PFSK-1 (cell line): ENCODE measurements around the gene BMP4.

ENCODE experiments used
- POLR2AphosphoS5 ChIP-seq: IDR thresholded peaks from 2 replicates; pipeline ENCODE4 v1.6.1; 2012; ENCODE audit warnings: low read depth, mild to moderate bottlenecking, control low read depth, low read length, moderate library complexity
- SIN3A ChIP-seq: IDR thresholded peaks from 2 replicates; pipeline ENCODE4 v1.6.1; 2012; ENCODE audit warnings: mild to moderate bottlenecking, low read length, moderate library complexity, borderline replicate concordance; ENCODE audit not compliant: insufficient read depth
- TAF1 ChIP-seq: IDR thresholded peaks from 2 replicates; pipeline ENCODE4 v1.6.1; 2012; ENCODE audit warnings: low read length, control low read depth, borderline replicate concordance; ENCODE audit not compliant: insufficient read depth
- TF ChIP-seq, protein P1 (sequence below), 2 experiments: IDR thresholded peaks; 2 replicates each; pipeline versions ENCODE4 v1.6.1 to v1.8.0; 2011 to 2012; ENCODE audit warnings: low read depth in 2 of 2, low read length in 2 of 2, control low read depth in 1 of 2, inconsistent platforms in 1 of 2, mild to moderate bottlenecking in 1 of 2, moderate library complexity in 1 of 2; ENCODE audit not compliant: insufficient read depth in 1 of 2

DNA sequence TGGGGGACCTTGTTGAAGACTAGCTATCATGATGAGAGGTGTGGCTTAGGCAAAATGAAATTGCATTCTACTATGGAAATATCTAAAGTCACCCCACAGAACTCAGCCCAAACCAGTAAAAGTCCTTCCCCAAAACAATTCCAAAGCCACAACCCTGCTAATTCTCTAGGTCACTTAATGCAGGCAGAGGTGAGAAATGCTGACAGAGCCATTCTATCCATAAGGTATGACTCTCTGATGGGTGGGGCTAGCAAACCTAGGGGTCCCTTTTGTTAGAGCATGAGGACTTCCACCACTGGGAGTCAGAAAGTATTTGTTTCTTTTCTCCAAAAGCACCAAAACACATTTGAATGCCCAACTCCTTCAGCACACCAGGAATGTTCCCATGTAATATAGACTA lies 12.7 kb upstream of the BMP4 start:
- no peak for TF ChIP-seq POLR2AphosphoS5
- TF ChIP-seq TAF1, result no peak
- TF ChIP-seq, protein P1, sequence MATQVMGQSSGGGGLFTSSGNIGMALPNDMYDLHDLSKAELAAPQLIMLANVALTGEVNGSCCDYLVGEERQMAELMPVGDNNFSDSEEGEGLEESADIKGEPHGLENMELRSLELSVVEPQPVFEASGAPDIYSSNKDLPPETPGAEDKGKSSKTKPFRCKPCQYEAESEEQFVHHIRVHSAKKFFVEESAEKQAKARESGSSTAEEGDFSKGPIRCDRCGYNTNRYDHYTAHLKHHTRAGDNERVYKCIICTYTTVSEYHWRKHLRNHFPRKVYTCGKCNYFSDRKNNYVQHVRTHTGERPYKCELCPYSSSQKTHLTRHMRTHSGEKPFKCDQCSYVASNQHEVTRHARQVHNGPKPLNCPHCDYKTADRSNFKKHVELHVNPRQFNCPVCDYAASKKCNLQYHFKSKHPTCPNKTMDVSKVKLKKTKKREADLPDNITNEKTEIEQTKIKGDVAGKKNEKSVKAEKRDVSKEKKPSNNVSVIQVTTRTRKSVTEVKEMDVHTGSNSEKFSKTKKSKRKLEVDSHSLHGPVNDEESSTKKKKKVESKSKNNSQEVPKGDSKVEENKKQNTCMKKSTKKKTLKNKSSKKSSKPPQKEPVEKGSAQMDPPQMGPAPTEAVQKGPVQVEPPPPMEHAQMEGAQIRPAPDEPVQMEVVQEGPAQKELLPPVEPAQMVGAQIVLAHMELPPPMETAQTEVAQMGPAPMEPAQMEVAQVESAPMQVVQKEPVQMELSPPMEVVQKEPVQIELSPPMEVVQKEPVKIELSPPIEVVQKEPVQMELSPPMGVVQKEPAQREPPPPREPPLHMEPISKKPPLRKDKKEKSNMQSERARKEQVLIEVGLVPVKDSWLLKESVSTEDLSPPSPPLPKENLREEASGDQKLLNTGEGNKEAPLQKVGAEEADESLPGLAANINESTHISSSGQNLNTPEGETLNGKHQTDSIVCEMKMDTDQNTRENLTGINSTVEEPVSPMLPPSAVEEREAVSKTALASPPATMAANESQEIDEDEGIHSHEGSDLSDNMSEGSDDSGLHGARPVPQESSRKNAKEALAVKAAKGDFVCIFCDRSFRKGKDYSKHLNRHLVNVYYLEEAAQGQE (IDR thresholded peaks at IDR 0.05; ENCODE audit: insufficient read depth in 1 of 2, low read depth in 2 of 2, low read length in 2 of 2), result no peak
- no peak for TF ChIP-seq SIN3A
